ENCODE data around the gene ADISSP.

The ADISSP gene

DNA sequence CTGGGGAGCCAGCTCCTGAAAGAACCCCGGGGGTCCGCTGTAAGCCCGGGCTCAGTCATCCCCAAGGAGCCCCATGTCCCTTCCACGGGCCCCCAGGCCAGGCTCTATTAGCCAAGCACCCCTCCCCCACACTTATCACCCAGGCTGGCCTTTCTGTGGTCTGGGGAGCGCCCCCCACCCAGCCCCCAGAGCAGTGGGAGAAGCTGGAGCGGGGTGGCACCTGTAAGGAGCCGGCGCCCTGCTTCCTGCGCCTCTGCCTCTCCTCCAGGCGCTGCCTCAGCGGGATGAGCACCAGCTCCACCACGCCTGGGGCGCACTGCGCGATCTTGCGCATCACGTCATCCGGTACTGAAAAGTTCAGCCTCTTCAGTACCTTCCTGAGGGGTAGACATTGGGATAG, 11.4 kb upstream of the ADISSP start (continued):
- TF ChIP-seq, protein P1, sequence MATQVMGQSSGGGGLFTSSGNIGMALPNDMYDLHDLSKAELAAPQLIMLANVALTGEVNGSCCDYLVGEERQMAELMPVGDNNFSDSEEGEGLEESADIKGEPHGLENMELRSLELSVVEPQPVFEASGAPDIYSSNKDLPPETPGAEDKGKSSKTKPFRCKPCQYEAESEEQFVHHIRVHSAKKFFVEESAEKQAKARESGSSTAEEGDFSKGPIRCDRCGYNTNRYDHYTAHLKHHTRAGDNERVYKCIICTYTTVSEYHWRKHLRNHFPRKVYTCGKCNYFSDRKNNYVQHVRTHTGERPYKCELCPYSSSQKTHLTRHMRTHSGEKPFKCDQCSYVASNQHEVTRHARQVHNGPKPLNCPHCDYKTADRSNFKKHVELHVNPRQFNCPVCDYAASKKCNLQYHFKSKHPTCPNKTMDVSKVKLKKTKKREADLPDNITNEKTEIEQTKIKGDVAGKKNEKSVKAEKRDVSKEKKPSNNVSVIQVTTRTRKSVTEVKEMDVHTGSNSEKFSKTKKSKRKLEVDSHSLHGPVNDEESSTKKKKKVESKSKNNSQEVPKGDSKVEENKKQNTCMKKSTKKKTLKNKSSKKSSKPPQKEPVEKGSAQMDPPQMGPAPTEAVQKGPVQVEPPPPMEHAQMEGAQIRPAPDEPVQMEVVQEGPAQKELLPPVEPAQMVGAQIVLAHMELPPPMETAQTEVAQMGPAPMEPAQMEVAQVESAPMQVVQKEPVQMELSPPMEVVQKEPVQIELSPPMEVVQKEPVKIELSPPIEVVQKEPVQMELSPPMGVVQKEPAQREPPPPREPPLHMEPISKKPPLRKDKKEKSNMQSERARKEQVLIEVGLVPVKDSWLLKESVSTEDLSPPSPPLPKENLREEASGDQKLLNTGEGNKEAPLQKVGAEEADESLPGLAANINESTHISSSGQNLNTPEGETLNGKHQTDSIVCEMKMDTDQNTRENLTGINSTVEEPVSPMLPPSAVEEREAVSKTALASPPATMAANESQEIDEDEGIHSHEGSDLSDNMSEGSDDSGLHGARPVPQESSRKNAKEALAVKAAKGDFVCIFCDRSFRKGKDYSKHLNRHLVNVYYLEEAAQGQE (tag by site-specific recombination; IDR thresholded peaks at IDR 0.05) = no peak

DNA sequence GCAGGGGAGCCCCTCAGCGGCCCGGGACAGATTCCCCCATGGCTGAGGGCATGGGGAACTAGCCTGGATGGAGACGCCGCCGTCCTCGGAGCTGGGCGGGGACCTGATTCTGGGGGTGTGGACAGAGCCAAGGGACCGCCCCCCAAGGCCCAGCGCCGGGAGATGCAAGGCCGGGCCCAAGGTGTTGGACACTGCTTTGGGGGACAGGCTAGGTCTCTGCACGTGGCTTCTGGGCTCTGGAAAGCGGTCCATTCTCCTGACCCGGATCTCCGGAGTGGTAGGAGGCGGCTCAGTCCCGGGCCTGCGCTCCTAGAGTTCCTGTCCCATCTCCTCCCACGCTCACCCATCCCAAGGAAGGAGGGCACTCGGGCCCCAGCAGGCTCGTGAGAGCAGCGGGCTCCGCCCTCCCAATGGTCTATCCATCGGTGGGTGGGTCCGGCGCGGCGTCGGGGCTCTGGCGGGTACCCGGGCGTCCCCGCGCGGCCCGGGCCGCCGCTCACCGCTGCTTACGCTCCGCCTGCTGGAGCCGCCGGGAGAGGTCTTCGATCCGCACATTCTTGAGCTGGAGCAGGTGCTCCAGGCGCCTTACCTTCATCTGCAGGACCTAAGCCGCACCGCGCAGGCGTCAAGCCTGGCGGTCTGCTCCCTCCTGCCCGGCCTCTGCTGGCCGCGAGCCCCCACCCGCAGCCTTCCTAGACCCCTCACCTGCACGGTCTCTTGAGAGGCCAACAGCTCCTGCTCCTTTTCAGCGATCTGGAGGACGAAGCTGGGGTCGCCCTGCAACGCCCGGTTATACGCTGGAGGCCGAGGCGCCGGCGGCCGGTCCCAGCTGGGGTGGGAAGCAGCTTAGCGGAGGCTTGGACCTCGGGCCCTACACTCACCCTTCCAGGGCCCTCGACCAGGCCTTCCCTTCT, 10.4 kb upstream of the ADISSP start:
- CTCF ChIA-PET = interaction anchor here (0.6 to 2.9 kb wide), 7 partner anchors 10 to 214 kb away, joined by 3 to 12 read pairs (median 4); partner anchors contain the start of gene ADISSP
- H3K36me3 ChIP-seq (ENCODE audit: control insufficient read depth in 2 of 2, insufficient read depth in 1 of 2, low read length in 2 of 2) = no peaks in the 10 kb centered on the region; a peak in 1 of 3 replicates
- POLR2A ChIA-PET = interaction anchor here (1.1 to 2.9 kb wide), 4 partner anchors 10 to 27 kb away, joined by 3 to 36 read pairs (median 4); partner anchors contain the start of genes ADISSP and CDC25B
- H3K9me3 ChIP-seq (ENCODE audit: control insufficient read depth, insufficient read depth, low read depth, low read length) = no peaks in the 10 kb centered on the region
- peak; percentile 56 for TF ChIP-seq GLIS2 (tag by site-specific recombination; IDR thresholded peaks at IDR 0.05)
- peak; percentile 52 for TF ChIP-seq ZFHX2 (tag by site-specific recombination; conservative IDR thresholded peaks at IDR 0.05)
- TF ChIP-seq SP3 (tag by site-specific recombination; IDR thresholded peaks at IDR 0.05) = peak; percentile 56
- TF ChIP-seq, protein P2, sequence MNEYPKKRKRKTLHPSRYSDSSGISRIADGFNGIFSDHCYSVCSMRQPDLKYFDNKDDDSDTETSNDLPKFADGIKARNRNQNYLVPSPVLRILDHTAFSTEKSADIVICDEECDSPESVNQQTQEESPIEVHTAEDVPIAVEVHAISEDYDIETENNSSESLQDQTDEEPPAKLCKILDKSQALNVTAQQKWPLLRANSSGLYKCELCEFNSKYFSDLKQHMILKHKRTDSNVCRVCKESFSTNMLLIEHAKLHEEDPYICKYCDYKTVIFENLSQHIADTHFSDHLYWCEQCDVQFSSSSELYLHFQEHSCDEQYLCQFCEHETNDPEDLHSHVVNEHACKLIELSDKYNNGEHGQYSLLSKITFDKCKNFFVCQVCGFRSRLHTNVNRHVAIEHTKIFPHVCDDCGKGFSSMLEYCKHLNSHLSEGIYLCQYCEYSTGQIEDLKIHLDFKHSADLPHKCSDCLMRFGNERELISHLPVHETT (tag by site-specific recombination; IDR thresholded peaks at IDR 0.05) = no peak
- TF ChIP-seq ZBTB20 (tag by site-specific recombination; IDR thresholded peaks at IDR 0.05) = peak; percentile 89
- no peak for TF ChIP-seq ZNF610 (tag by site-specific recombination; IDR thresholded peaks at IDR 0.05; ENCODE audit: borderline replicate concordance)
- peak; percentile 69 for TF ChIP-seq SP2 (tag by site-specific recombination; IDR thresholded peaks at IDR 0.05)
- TF ChIP-seq, protein P3, sequence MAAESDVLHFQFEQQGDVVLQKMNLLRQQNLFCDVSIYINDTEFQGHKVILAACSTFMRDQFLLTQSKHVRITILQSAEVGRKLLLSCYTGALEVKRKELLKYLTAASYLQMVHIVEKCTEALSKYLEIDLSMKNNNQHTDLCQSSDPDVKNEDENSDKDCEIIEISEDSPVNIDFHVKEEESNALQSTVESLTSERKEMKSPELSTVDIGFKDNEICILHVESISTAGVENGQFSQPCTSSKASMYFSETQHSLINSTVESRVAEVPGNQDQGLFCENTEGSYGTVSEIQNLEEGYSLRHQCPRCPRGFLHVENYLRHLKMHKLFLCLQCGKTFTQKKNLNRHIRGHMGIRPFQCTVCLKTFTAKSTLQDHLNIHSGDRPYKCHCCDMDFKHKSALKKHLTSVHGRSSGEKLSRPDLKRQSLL (tag by site-specific recombination; IDR thresholded peaks at IDR 0.05) = peak; percentile 56; the same call in 1 of the 2 replicates
- TF ChIP-seq GLIS1 (tag by site-specific recombination; IDR thresholded peaks at IDR 0.05) = peak; percentile 26; the same call in 1 of the 2 replicates
- no peak for TF ChIP-seq WT1 (tag by site-specific recombination; IDR thresholded peaks at IDR 0.05)
- 0 out of 2 replicates have a peak, but pooled peaks have one; percentile 25 for TF ChIP-seq KLF9 (tag by site-specific recombination; IDR thresholded peaks at IDR 0.05; ENCODE audit: low read depth)
- TF ChIP-seq, protein P4, sequence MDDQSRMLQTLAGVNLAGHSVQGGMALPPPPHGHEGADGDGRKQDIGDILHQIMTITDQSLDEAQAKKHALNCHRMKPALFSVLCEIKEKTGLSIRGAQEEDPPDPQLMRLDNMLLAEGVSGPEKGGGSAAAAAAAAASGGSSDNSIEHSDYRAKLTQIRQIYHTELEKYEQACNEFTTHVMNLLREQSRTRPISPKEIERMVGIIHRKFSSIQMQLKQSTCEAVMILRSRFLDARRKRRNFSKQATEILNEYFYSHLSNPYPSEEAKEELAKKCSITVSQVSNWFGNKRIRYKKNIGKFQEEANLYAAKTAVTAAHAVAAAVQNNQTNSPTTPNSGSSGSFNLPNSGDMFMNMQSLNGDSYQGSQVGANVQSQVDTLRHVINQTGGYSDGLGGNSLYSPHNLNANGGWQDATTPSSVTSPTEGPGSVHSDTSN (CRISPR knock-in tag; IDR thresholded peaks at IDR 0.05) = 0 out of 2 replicates have a peak, but pooled peaks have one; percentile 33
- TF ChIP-seq ZBTB8A (tag by site-specific recombination; IDR thresholded peaks at IDR 0.05) = peak; percentile 47; the same call in 1 of the 2 replicates
- TF ChIP-seq, protein P5, sequence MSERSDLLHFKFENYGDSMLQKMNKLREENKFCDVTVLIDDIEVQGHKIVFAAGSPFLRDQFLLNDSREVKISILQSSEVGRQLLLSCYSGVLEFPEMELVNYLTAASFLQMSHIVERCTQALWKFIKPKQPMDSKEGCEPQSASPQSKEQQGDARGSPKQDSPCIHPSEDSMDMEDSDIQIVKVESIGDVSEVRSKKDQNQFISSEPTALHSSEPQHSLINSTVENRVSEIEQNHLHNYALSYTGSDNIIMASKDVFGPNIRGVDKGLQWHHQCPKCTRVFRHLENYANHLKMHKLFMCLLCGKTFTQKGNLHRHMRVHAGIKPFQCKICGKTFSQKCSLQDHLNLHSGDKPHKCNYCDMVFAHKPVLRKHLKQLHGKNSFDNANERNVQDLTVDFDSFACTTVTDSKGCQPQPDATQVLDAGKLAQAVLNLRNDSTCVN (tag by site-specific recombination; optimal IDR thresholded peaks at IDR 0.05) = peak; percentile 65
- TF ChIP-seq ZNF529 (tag by site-specific recombination; IDR thresholded peaks at IDR 0.05; ENCODE audit: insufficient replicate concordance) = no peak
- TF ChIP-seq ZNF335 (tag by site-specific recombination; conservative IDR thresholded peaks at IDR 0.05) = peak; percentile 40; the same call in 1 of the 2 replicates
- peak; percentile 39 for TF ChIP-seq ZNF341 (tag by site-specific recombination; IDR thresholded peaks at IDR 0.05; ENCODE audit: low read depth)
- H3K4me3 ChIP-seq (ENCODE audit: low read depth, low read length) = peak overlapping the region; percentile 25
- H3K4me1 ChIP-seq (ENCODE audit: control insufficient read depth, insufficient read depth, low read length) = no peaks in the 10 kb centered on the region
- H3K27ac ChIP-seq (ENCODE audit: extremely low read depth, low read depth, low read length) = no peak overlapping the region
